Activated CD8-positive, alpha-beta memory T cell treated with anti-CD3 and anti-CD28 coated beads for 4 hours (primary cell): ENCODE data around the gene LYAR.
"Not testable (repeated sequence)": the region's sequence is repeated elsewhere in the genome, so short reads cannot be mapped to it uniquely, and the experiment has no call there.

Source experiments
- DNase-seq, 2 donors: peaks; one replicate each; pipeline ENCODE4 v3.0.0-alpha.2; 2020; ENCODE audit warnings: low read depth in 2 of 2

Gene LYAR

GRCh38 chr4:4259484-4260100, 30.4 kb downstream of the LYAR start:
- DNase-seq = no peak

DNA sequence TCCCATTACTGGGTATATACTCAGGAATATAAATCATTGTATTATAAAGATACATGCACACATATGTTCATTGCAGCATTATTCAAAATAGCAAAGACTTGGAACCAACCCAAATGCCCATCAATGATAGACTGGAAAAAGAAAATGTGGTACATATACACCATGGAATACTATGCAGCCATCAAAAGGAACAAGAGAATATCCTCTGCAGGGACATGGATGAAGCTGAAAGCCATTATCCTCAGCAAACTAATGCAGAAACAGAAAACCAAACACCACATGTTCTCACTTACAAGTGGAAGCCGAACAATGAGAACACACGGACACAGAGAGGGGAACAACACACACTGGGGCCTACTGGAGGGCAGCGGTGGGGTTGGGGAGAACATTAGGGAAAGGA, 32.2 kb downstream of the LYAR start:
- DNase-seq = not testable (repeated sequence)

GRCh38 chr4:4256799-4257198, 33.2 kb downstream of the LYAR start:
- no peak for DNase-seq

- no peak for DNase-seq
Measured at GRCh38 chr4:4254666-4255065, 35.3 kb downstream of the LYAR start.

- no peak for DNase-seq
Measured at GRCh38 chr4:4254199-4254598, 35.8 kb downstream of the LYAR start.

DNA sequence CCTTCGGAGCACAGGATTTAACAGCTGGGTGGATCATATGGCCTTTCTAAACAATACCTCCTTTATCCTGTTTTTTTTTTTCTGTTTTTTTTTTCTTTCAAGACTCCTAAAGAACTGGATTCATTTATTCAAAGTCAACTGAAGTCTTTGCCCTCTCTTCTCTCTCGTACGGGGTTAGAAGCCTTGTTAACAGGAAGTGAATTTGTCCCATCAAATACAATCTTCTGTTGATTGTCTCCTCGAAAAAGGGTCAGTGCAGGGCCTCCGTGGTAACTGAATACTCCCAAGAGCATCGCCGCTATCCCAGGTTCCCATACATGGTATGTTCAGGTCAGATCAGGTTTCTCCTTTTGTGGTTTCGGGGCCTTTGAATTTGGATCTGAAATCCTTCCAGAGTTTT, 40.1 kb downstream of the LYAR start:
- no peak for DNase-seq

DNA sequence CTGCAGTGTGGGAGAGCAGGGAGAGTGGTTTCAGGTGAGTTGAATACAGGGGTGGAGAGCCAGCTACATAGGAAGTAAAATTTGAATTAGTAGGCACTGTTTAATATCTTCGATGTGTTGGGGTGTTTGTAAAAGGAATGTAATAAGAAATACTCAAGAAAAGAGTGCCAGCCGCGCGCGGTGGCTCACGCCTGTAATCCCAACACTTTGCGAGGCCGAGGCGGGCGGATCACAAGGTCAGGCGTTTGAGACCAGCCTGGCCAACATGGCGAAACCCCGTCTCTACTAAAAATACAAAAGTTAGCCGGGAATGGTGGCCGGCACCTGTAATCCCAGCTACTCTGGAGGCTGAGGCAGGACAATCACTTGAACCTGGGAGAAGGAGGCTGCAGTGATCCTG, 40.6 kb downstream of the LYAR start:
- DNase-seq = not testable (repeated sequence)

DNA sequence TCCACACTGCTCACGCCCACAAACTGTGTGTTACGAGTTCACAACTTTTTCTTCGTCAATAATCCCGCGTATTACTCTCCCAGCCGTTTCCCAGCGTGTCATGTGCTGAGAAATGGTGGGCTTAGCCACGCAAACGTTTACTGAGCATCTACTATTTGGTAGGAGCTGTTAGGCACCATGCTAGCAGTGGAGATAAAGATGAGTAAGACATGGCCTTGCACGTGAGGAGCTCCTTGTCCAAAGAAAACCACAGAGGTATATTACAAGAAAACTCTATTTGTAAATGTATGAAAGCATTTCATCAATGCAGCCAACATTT, 41.1 kb downstream of the LYAR start:
- no peak for DNase-seq

GRCh38 chr4:4248029-4248884, 41.7 kb downstream of the LYAR start, which contains the start of gene TMEM128:
TMEM128 (minus strand) TSS chr4:4248223; CDS start chr4:4248202, 21 bp downstream.
- DNase-seq = peak; percentile 83 to 85

- no peak for DNase-seq
Measured at GRCh38 chr4:4247696-4248028, 42.3 kb downstream of the LYAR start.

GRCh38 chr4:4245172-4245571, 44.8 kb downstream of the LYAR start:
- no peak for DNase-seq

DNA sequence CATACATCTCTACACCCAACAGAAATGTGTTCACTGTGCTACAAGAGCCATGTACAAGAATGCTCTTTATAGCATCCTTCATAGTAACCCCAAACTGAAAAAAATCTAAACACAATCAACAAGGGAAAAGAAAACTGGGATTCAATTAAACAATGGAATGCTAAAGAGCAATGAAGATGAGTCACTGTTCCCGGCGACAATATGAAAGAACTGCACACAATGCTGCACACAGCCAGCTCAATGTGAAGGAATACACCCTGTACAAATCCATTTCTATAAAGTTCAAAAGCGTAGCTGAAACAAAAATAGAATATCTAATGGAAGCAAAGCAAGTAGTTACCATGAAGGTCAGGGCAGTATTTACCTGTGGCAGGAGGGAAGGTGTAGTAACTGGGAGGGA, 50.4 kb downstream of the LYAR start:
- DNase-seq = not testable (repeated sequence)

DNA sequence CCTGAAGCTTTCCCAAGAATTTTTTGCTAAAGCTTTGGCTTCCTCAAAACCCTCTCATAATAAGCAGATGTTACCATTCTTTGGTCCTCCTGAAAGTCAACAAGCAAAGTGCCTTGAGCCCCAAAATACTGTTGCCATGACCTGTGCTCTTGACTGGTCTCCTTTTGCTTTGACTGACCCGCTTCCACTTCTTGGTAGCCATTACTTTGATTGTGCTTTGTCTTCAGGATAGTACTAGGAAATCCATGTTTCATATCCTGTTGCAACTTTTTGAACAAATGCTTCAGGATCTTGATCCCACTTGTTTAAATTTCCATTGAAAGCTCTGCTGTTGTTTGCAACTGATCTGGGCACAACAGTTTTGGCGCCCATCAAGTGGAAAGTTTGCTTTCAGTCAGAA, 56.3 kb downstream of the LYAR start:
- no peak for DNase-seq

- DNase-seq = no peak
Measured at GRCh38 chr4:4228356-4228668, 61.6 kb downstream of the LYAR start.

GRCh38 chr4:4227510-4228355, 62.2 kb downstream of the LYAR start:
- DNase-seq = no peak

DNA sequence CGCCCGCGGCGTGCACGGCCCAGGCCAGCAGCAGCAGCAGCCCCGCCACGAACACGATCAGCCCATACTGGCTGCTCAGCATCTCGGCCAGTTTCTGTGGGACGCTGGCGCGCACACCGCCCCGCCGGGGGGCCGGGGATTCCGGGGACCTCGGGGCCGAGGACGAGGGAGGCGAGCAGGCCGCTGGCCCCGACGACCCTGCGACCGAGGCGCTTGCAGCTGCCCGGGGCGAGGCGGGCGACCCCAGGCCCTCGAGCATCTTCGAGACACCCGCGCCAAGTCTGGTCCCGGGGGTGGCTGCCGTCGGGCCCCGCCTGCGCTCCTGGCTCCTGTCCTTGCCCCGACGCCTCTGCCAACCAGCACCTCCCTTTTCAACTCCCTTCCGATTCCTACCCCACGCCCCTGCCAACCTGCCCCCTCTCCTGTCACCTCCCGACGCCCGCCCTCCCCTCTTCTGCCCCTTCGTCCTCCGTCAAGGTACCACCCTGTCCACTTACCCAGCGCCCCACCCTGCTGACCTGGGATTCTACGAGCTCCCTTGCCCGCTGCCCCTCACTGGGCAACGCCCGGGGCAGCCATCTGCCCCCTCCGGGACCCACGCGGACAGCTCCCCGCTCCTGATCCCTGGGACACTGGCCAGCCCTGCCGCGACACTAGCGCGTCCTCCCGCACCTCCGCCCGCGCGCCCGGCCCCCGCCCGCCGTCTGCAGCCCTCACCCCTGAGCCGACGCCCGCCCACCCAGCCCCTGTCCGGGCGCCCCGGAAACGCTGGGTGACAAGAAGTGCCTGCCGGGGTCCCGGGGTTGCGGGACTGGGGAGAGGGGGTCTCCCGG, 63.1 kb downstream of the LYAR start, which contains the start of gene OTOP1:
Gene OTOP1 (minus strand): TSS at position 324 of the 833 bp plus-strand sequence. CDS start 65 bp downstream, at position 259.
- DNase-seq = no peak

GRCh38 chr4:4225915-4226605, 63.9 kb downstream of the LYAR start:
- DNase-seq = no peak
